ENCODE measurements around the gene TBL1XR1.

DNA sequence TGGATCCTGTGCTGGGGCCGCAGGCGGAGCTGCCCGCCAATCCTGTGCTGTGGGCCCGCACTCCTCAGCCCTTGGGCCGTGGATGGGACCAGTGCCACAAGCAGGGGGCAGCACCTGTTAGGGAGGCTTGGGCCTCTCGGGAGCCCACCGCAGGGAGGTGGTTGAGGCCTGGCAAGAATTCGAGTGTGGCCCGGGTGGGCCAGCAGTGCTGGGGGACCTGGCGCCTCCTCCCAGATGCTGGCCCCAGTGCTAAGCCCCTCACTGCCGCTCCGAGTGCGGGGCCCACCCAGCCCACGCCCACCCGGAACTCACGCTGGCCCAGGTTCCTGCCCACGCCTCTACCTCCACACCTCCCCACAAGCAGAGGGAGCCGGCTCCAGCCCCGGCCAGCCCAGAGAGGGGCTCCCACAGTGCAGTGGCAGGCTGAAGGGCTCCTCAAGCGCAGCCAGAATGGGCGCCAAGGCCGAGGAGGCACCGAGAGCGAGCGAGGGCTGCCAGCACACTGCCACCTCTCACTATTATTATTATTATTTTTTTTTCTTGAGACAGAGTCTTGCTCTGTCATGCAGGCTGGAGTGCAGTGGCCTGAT lies 31.4 kb upstream of the TBL1XR1 start:
- TF ChIP-seq, protein P1, sequence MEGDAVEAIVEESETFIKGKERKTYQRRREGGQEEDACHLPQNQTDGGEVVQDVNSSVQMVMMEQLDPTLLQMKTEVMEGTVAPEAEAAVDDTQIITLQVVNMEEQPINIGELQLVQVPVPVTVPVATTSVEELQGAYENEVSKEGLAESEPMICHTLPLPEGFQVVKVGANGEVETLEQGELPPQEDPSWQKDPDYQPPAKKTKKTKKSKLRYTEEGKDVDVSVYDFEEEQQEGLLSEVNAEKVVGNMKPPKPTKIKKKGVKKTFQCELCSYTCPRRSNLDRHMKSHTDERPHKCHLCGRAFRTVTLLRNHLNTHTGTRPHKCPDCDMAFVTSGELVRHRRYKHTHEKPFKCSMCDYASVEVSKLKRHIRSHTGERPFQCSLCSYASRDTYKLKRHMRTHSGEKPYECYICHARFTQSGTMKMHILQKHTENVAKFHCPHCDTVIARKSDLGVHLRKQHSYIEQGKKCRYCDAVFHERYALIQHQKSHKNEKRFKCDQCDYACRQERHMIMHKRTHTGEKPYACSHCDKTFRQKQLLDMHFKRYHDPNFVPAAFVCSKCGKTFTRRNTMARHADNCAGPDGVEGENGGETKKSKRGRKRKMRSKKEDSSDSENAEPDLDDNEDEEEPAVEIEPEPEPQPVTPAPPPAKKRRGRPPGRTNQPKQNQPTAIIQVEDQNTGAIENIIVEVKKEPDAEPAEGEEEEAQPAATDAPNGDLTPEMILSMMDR (conservative IDR thresholded peaks at IDR 0.05 in 1 of 2, IDR thresholded peaks at IDR 0.05 in 1 of 2; ENCODE audit: extremely low read depth in 1 of 2, insufficient read depth in 1 of 2, low read depth in 1 of 2, low read length in 2 of 2): no peak
- no peak for TF ChIP-seq EZH2 (IDR thresholded peaks at IDR 0.05; ENCODE audit: borderline replicate concordance, low read length)
